Motor neuron (in vitro differentiated cells): ENCODE data around the gene CD69. TPM values are rescaled to one million over a fixed set of nuclear protein-coding genes. Genes with fewer than 3 reads are reported as not detected.
"Not testable (repeated sequence)": the region's sequence is repeated elsewhere in the genome, so short reads cannot be mapped to it uniquely, and the experiment has no call there.

Experiments used
- ATAC-seq, 8 experiments: fragments of 200-7000 bp; cut with Tn5 transposase; replicated peaks in 6 of 8; 2 replicates each; pipeline ENCODE4 v1.8.0; 2021; ENCODE audit warnings: mild to moderate bottlenecking in 8 of 8, moderate library complexity in 8 of 8
- H3K27ac ChIP-seq, 2 donors: fragments of 250-450 bp; sonication (Bioruptor Pico); 2 replicates each; pipeline ENCODE4 v1.9.0; 2021; ENCODE audit warnings: antibody characterized with exemption in 2 of 2, mild to moderate bottlenecking in 2 of 2, moderate library complexity in 1 of 2
- H3K4me1 ChIP-seq, 2 donors: fragments of 250-450 bp; sonication (Bioruptor Pico); replicated peaks in 1 of 2; 2 replicates each; pipeline ENCODE4 v1.6.1; 2021; ENCODE audit warnings: antibody characterized with exemption in 2 of 2, mild to moderate bottlenecking in 2 of 2, moderate library complexity in 1 of 2
- H3K4me3 ChIP-seq, 5 donors: fragments of 250-450 bp; sonication (Bioruptor Pico); 2 replicates each; pipeline ENCODE4 v1.9.0; 2021; ENCODE audit warnings: antibody characterized with exemption in 5 of 5, mild to moderate bottlenecking in 5 of 5, moderate library complexity in 4 of 5
- WGBS, 10 experiments: fragments of 450-650 bp; shearing (Covaris generic); methylation state at CpG; one replicate each; pipeline ENCODE4 v1.0.0; 2022; 5-methylcytosine and 5-hydroxymethylcytosine counted together
- in situ Hi-C, 9 experiments: fragments of 400-800 bp; cut with MboI; loops; one replicate each; pipeline ENCODE4 v1.15.0; 2021; ENCODE audit warnings: low sequenced_read_pairs in 9 of 9, low pct_unique_long_range_greater_than_20kb in 2 of 9; ENCODE audit not compliant: unreplicated experiment in 9 of 9
- total RNA-seq, 8 experiments: library from RNA; unstranded; fragments of 300-600 nt; gene quantifications; 2 replicates each; pipeline versions ENCODE4 v1.2.3 to v1.2.4, GENCODE V29; 2022

CD69 gene
- total RNA-seq, 8 experiments from 2014 or later = 0.20 to 1.4 (median 0.86) TPM; not detected in 2

DNA sequence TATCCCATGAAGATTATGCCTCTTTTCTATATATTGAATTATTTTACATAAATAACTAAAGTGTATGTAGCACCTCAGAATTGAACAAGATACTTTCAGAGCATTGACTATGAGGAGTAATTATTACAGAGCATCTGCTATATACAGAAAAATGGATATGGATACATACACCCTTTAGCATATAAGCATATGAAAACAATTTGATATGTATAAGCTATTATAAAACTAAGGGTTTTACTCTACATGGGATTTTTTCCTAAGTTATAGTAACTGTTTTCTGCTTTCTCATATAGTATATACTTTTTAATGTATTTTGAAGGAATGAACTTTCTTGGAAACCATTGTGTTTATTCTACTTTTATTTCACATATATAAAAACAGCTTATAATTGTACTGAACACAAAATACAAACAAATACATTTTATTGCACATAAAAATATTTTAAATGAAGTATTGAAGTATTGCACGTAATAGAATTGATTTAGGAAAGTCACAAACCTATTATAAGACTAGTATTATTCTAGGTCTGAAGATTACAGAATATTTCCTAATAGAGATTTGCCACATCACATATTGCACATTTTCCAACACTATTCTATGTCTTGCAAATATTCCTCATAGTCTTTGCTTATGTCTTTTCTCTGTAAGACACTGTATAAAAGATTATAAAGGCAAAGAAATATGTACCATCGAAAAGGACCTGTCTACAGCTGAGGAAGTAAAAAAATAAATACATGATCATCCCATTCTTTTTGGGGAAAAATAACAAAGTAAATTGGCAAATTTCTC, 8.4 kb downstream of the CD69 start:
- 40 to 100% (median 92%) methylated on average over 1 to 2 of the region's 2 CpGs for WGBS, 10 experiments
- ATAC-seq = no peak
- no peaks in the 10 kb centered on the region for H3K4me1 ChIP-seq
- in situ Hi-C loops = no loop called here
- H3K27ac ChIP-seq = no peak overlapping the region
- no peak overlapping the region for H3K4me3 ChIP-seq

DNA sequence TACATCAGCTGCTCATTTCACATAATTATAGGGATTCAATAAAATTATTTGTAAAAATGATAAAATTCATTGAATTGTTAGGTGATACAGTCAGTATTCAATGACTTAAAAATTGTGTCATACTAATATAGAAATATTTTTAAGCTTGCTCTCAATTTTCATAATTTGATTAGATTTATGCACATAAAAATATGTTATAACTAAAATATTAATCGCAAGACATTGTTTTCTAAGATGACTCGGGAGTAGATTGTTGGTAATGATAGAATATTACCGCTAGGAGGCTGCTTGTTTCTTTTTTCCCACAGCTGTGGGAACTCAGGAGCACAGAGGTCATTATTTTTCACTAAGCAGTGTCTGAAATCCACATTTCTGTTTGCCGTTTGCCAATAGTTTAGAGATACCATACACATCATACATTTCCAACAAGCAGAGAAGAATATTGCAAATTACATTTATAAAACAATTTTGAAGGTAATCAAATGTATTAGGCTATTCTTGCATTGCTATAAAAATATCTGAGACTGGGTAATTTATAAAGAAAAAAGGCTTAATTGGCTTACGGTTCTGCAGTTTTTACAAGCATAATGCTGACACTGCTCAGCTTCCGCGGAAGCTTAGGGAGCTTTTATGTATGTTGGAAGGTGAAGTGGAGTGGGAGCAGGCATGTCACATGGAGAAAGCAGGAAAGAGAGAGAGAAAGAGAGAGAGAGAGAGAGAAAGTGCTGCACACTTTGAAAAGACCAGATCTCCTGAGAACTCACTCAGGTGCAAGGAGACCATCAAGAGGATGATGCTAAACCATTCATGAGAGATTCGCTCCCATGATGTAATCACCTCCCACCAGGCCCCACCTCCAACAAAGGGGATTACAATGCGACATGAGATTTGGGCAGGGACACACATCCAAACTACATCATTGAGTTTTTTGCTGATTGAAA, 9.2 kb downstream of the CD69 start:
- Histone ChIP-seq H3K27ac (no peak overlapping the region), H3K4me3 (no peak overlapping the region), H3K4me1 (no peaks in the 10 kb centered on the region)
- in situ Hi-C loops = no loop called here
- 28 to 80% (median 57%) methylated on average over 1 to 9 of the region's 9 CpGs for WGBS, 10 experiments
- ATAC-seq = peak in 3 of 8 experiments; percentile 19 to 50 (median 31)

DNA sequence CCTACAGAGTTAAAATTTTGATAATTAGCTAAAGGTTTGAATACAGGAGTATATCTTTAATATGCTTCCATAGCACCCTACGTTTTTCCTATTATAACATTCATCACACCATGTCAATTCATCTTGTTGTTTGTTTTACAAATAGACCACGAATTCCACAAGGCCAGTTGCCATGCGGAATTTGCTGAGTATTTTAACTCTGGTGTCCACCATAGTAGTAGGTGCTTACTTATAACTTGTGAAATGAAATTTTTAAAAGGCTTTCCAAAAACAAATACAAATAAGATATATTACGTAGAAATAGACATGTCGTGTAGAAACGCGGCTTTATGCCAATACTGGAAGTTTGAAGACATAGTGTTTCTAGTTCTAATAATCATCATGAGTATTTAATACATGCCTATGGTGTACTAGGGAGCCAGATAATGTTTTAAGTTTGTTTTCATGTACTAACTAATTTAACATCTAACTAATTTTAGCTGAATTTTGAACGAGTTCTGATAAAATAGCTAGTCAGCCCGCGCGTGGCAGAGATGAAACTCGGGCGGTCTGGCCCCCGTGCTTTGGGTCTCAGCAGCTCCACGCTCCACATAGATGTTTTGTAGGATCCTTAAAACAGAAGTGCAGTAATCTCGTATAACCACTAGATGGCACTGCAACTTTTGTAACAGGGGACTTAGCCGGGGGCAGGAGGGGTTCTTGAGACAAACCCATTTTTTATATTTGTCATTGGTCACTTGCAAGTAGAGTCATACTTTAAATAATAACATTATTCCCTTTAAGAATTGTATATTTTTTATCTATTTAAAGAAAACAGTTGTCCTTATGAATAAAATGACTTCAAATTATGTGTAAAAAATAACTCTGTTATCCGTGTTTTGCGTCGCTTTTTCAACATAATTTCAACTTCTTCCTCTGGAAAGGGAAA, 10.2 kb downstream of the CD69 start:
- Histone ChIP-seq H3K4me3 (no peak overlapping the region), H3K4me1 (no peaks in the 10 kb centered on the region), H3K27ac (no peak overlapping the region)
- ATAC-seq = peak; percentile 70 to 86 (median 74)
- WGBS, 10 experiments = 6 to 55% (median 22%) methylated on average over 7 to 20 of the region's 20 CpGs
- in situ Hi-C loops = no loop called here

DNA sequence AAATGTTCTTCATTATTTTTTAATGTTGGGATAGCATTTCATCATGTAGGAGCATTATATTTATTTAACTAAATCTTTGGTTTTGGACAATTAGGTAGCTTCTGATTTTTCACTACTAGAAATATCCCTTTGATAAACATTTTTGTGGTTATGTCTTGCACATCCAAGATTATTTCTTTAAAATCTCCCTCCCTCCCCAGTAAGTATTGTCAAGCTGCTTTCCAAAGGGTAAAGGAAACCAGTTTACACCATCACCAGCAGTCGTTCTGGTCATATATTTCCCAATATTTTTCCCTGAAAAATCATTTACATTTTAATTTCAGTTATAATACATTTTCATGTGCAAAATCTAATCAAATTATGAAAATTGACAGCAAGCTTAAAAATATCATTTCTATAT, 11.1 kb downstream of the CD69 start:
- in situ Hi-C loops = loop anchor here in 3 of 9 experiments (25.0 kb wide), 1 partner anchor 388 kb away; the partner anchor contains the start of gene CLEC7A (in 3 of the 3)
- no peak overlapping the region for H3K27ac ChIP-seq
- no peak for ATAC-seq
- H3K4me1 ChIP-seq = no peaks in the 10 kb centered on the region
- WGBS, 10 experiments = 0 to 67% (median 25%) methylated on average over 1 of the region's 1 CpG; no CpG with 5 or more reads in 7 of the 10 experiments
- no peak overlapping the region for H3K4me3 ChIP-seq

DNA sequence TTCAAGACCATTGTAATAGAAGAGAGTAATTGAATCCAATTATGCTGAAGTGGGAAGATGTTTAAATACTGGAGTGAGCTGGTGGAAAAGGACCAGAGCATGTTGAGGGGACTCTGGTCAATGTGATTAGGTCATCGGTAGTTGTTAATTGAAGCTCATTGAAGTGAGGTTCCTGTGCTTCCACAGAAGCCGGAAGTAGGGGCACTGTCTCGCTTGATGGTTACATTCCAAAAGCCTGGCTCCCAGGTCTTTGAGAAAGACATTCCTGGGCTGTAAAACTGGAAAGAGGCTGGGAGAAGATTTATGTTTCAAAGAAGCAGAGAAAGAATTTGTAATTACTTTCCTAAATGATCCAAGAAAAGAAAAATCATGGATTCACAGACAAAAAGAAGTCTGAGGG, 15.5 kb downstream of the CD69 start:
- in situ Hi-C loops = loop anchor here in 3 of 9 experiments (25.0 kb wide), 1 partner anchor 392 kb away; the partner anchor contains the start of gene CLEC7A (in 3 of the 3)
- no peak for ATAC-seq
- H3K4me3 ChIP-seq = no peak overlapping the region
- H3K4me1 ChIP-seq = no peaks in the 10 kb centered on the region
- WGBS, 10 experiments = 31 to 100% (median 80%) methylated on average over 1 to 3 of the region's 3 CpGs; no CpG with 5 or more reads in 2 of the 10 experiments
- H3K27ac ChIP-seq = no peak overlapping the region

DNA sequence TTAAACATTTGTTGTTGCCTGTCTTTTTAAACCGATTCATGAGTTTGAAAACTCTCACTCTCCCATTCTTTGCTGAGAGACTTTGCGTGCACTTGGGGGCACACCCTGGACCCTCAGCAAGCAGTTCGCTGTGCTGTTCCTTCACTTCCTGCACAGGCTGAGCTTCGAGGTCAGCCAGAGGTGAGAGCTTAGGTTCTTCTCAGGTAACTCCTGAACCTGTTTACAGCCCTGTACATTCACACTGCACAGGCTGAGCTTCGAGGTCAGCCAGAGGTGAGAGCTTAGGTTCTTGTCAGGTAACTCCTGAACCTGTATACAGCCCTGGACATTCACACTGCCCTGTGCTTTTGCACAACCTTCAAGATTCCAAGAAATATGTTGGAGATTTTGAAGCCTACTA, 18.0 kb downstream of the CD69 start:
- in situ Hi-C loops = loop anchor here in 3 of 9 experiments (25.0 kb wide), 1 partner anchor 395 kb away; the partner anchor contains the start of gene CLEC7A (in 3 of the 3)
- Histone ChIP-seq H3K4me1 (no peaks in the 10 kb centered on the region), H3K4me3 (no peak overlapping the region), H3K27ac (no peak overlapping the region)
- ATAC-seq = peak in 2 of 8 experiments; percentile 16 to 23
- 0 to 96% (median 69%) methylated on average over 1 to 5 of the region's 5 CpGs for whole genome bisulfite sequencing, 10 experiments

DNA sequence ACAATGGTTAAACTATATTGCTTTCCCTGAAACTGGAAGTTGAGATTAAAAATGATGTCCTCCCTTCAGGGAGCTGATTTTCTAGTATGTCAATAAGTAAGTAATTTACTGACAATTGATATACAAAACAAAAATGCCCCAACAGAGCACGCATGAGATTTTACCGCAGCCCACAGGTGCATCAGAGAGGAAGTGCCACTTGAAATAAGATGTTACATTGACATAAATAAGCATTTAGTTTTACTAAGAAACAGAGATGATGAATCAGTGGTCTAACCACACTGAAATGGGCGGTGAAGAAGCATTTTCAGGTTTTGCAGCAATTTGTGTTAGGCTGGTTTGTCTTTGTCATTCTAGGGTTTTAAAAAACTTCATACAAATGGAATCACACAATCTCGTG, 19.0 kb downstream of the CD69 start:
- no peak for ATAC-seq
- no peaks in the 10 kb centered on the region for H3K4me1 ChIP-seq
- in situ Hi-C loops = loop anchor here in 3 of 9 experiments (25.0 kb wide), 1 partner anchor 396 kb away; the partner anchor contains the start of gene CLEC7A (in 3 of the 3)
- WGBS, 10 experiments = 57 to 93% (median 86%) methylated on average over 1 to 4 of the region's 4 CpGs
- no peak overlapping the region for H3K27ac ChIP-seq
- no peak overlapping the region for H3K4me3 ChIP-seq

DNA sequence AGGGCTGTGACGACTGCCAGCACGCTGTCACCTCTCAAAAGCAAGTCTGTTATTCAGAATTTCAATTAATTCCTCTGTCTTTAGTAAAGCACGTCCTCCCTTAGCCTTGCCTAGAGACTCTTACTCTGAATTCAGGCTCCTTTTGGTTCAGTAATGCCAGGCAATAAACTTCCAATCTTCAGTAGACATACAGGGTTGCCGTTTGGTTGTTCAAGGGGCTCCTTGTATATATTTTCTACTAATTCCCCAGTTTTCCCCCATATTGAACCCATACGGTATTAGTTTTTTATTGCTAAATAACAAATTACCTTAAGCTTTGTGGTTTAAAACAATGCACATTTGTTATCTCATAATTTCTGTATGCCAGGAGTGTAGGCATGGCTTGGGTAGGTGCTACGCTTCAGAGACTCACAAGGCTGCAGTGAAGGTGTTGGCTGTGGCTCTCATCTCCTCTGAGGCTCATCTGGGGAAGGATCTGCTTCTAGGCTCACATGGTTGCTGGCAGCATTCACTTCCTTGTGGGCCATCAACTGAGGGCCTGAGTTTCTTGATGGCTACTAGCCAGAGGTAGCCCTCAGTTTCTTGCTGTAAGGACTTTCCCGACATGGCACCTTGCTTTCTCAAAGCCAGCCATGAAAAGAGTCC, 20.5 kb downstream of the CD69 start:
- Histone ChIP-seq H3K4me1 (no peaks in the 10 kb centered on the region), H3K27ac (no peak overlapping the region), H3K4me3 (peak overlapping the region in 2 of 5 donors; percentile 17 to 24)
- in situ Hi-C loops = loop anchor here in 3 of 9 experiments (25.0 kb wide), 1 partner anchor 397 kb away; the partner anchor contains the start of gene CLEC7A (in 3 of the 3)
- peak in 1 of 8 experiments; percentile 52 for ATAC-seq
- WGBS, 10 experiments = 33 to 100% (median 81%) methylated on average over 1 to 5 of the region's 7 CpGs; no CpG with 5 or more reads in 2 of the 10 experiments

DNA sequence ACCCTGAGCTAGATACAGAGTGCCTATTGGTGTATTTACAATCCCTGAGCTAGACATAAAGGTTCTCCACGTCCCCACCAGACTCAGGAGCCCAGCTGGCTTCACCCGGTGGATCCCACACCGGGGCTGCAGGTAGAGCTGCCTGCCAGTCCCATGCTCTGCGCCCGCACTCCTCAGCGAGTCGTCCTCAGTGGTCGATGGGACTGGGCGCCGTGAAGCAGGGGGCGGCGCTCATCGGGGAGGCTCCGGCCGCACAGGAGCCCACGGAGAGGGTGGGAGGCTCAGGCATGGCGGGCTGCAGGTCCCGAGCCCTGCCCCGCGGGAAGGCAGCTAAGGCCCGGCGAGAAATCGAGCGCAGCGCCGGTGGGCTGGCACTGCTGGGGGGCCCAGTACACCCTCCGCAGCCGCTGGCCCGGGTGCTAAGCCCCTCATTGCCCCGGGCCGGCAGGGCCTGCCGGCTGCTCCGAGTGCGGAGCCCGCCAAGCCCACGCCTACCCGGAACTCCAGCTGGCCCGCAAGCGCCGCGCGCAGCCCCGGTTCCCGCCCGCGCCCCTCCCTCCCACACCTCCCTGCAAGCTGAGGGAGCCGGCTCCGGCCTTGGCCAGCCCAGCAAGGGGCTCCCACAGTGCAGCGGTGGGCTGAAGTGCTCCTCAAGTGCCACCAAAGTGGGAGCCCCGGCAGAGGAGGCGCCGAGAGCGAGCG, 21.1 kb downstream of the CD69 start:
- peak in 1 of 8 experiments; percentile 60 for ATAC-seq
- peak overlapping the region in 2 of 5 donors; percentile 17 to 24 for H3K4me3 ChIP-seq
- in situ Hi-C loops = loop anchor here in 3 of 9 experiments (25.0 kb wide), 1 partner anchor 398 kb away; the partner anchor contains the start of gene CLEC7A (in 3 of the 3)
- not testable (repeated sequence) for H3K27ac ChIP-seq, H3K4me1 ChIP-seq
- 100% methylated on average over 1 of the region's 54 CpGs; no CpG with 5 or more reads in 9 of the 10 experiments for WGBS, 10 experiments

DNA sequence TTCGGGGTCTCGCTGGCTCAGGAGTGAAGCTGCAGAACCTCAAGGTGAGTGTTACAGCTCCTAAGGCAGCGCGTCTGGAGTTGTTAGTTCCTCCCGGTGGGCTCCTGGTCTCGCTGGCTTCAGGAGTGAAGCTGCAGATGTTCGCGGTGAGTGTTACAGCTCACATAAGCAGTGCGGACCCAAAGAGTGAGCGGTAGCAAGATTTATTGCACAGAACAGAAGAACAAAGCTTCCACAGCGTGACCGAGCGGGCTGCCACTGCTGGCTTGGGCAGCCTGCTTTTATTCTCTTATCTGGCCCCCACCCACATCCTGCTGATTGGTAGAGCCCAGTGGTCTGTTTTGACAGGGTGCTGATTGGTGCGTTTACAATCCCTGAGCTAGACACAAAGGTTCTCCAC, 21.8 kb downstream of the CD69 start:
- ATAC-seq, H3K27ac ChIP-seq, H3K4me3 ChIP-seq, H3K4me1 ChIP-seq: not testable (repeated sequence)
- in situ Hi-C loops = loop anchor here in 3 of 9 experiments (25.0 kb wide), 1 partner anchor 398 kb away; the partner anchor contains the start of gene CLEC7A (in 3 of the 3)
- WGBS, 10 experiments = 80 to 96% (median 83%) methylated on average over 1 to 7 of the region's 14 CpGs; no CpG with 5 or more reads in 7 of the 10 experiments
